Hepatocyte (in vitro differentiated cells): ENCODE data around the gene TOLLIP.

ENCODE experiments used
- CTCF ChIP-seq: fragments of 200-600 bp; sonication (generic); IDR thresholded peaks from 2 replicates; pipeline ENCODE4 v1.5.1; 2016; ENCODE audit warnings: antibody characterized with exemption, mild to moderate bottlenecking; ENCODE audit not compliant: poor library complexity
- EZH2 ChIP-seq: fragments of 200-600 bp; sonication (generic); IDR thresholded peaks from 2 replicates; pipeline ENCODE4 v1.6.1; 2016; ENCODE audit warnings: antibody characterized with exemption, mild to moderate bottlenecking, borderline replicate concordance

- no peak for TF ChIP-seq EZH2
- no peak for TF ChIP-seq CTCF
Observed at GRCh38 chr11:1342946-1343345, 33.5 kb upstream of the TOLLIP start.
